HG02938 (cell line): Measurements from ENCODE around the gene N4BP2.
"Not testable (repeated sequence)": the region's sequence is repeated elsewhere in the genome, so short reads cannot be mapped to it uniquely, and the experiment has no call there.

ENCODE experiments used
- ATAC-seq: cut with Tn5 transposase; IDR thresholded peaks from one replicate; pipeline ENCODE4 v1.9.1; 2021; ENCODE audit warnings: mild to moderate bottlenecking, moderate library complexity; ENCODE audit not compliant: unreplicated experiment

The N4BP2 gene

GRCh38 chr4:40086421-40086820 is 29.8 kb downstream of the N4BP2 start:
- no peak for ATAC-seq

- ATAC-seq = no peak
Observed at GRCh38 chr4:40087799-40088366, 31.2 kb downstream of the N4BP2 start.

GRCh38 chr4:40093400-40093799 is 36.8 kb downstream of the N4BP2 start:
- ATAC-seq = not testable (repeated sequence)

- ATAC-seq = no peak
Observed at GRCh38 chr4:40099010-40099409, 42.4 kb downstream of the N4BP2 start.

- not testable (repeated sequence) for ATAC-seq
Observed at GRCh38 chr4:40107150-40107549, 50.5 kb downstream of the N4BP2 start.

- no peak for ATAC-seq
Observed at GRCh38 chr4:40112027-40112792, 55.6 kb downstream of the N4BP2 start.

GRCh38 chr4:40114206-40114605 is 57.6 kb downstream of the N4BP2 start:
- ATAC-seq = no peak

GRCh38 chr4:40118861-40119260 is 62.2 kb downstream of the N4BP2 start:
- no peak for ATAC-seq

GRCh38 chr4:40119344-40119743 is 62.7 kb downstream of the N4BP2 start:
- ATAC-seq = no peak

- ATAC-seq = no peak
Observed at GRCh38 chr4:40121515-40121914, 64.9 kb downstream of the N4BP2 start.

- no peak for ATAC-seq
Observed at GRCh38 chr4:40122941-40123340, 66.3 kb downstream of the N4BP2 start.

GRCh38 chr4:40124690-40125089 is 68.0 kb downstream of the N4BP2 start:
- no peak for ATAC-seq

- no peak for ATAC-seq
Observed at GRCh38 chr4:40130401-40131036, 73.9 kb downstream of the N4BP2 start.

- ATAC-seq = no peak
Observed at GRCh38 chr4:40132816-40133215, 76.2 kb downstream of the N4BP2 start.

- no peak for ATAC-seq
Observed at GRCh38 chr4:40134206-40134917, 77.7 kb downstream of the N4BP2 start.

- not testable (repeated sequence) for ATAC-seq
Observed at GRCh38 chr4:40136202-40136601, 79.6 kb downstream of the N4BP2 start.

GRCh38 chr4:40140196-40140595 is 83.5 kb downstream of the N4BP2 start:
- ATAC-seq = no peak

GRCh38 chr4:40140597-40140996 is 83.9 kb downstream of the N4BP2 start:
- not testable (repeated sequence) for ATAC-seq

GRCh38 chr4:40143926-40144508 is 87.4 kb downstream of the N4BP2 start:
- ATAC-seq = no peak

GRCh38 chr4:40144716-40145115 is 88.1 kb downstream of the N4BP2 start:
- no peak for ATAC-seq

GRCh38 chr4:40147490-40147889 is 90.8 kb downstream of the N4BP2 start:
- not testable (repeated sequence) for ATAC-seq
